Nephron (organoid): ENCODE data around the gene RNF144B.

Experiments used
- H3K27ac Mint-ChIP-seq, 3 experiments: 2 replicates each; pipeline ENCODE4 v1.8.0; 2020; ENCODE audit warnings: mixed read lengths in 3 of 3, mild to moderate bottlenecking in 2 of 3, moderate library complexity in 1 of 3
- H3K27me3 Mint-ChIP-seq: 2 replicates; pipeline ENCODE4 v1.8.0; 2021; ENCODE audit warnings: low read depth, mild to moderate bottlenecking, moderate library complexity, mixed read lengths
- H3K36me3 Mint-ChIP-seq: 2 replicates; pipeline ENCODE4 v1.8.0; 2020; ENCODE audit warnings: low read depth, mixed read lengths
- H3K4me1 Mint-ChIP-seq: 2 replicates; pipeline ENCODE4 v1.8.0; 2020; ENCODE audit warnings: mixed read lengths
- H3K4me3 Mint-ChIP-seq, 3 experiments: 2 replicates each; pipeline ENCODE4 v1.8.0; 2020; ENCODE audit warnings: mild to moderate bottlenecking in 3 of 3, mixed read lengths in 3 of 3, moderate library complexity in 2 of 3
- H3K9me3 Mint-ChIP-seq: 2 replicates; pipeline ENCODE4 v1.8.0; 2020; ENCODE audit warnings: mixed read lengths
- TF ChIP-seq, protein P1 (sequence below), 3 experiments: fragments of 200-600 bp; sonication (generic); IDR thresholded peaks; one replicate each; pipeline ENCODE4 v1.5.0; 2021; ENCODE audit warnings: antibody characterized with exemption in 3 of 3; ENCODE audit not compliant: unreplicated experiment in 3 of 3

The RNF144B gene

GRCh38 chr6:18467741-18468502, 80.8 kb downstream of the RNF144B start:
- H3K36me3 Mint-ChIP-seq, result peaks cover 5% of the 10 kb centered on the region
- no peak overlapping the region for H3K4me3 Mint-ChIP-seq
- TF ChIP-seq, protein P1, sequence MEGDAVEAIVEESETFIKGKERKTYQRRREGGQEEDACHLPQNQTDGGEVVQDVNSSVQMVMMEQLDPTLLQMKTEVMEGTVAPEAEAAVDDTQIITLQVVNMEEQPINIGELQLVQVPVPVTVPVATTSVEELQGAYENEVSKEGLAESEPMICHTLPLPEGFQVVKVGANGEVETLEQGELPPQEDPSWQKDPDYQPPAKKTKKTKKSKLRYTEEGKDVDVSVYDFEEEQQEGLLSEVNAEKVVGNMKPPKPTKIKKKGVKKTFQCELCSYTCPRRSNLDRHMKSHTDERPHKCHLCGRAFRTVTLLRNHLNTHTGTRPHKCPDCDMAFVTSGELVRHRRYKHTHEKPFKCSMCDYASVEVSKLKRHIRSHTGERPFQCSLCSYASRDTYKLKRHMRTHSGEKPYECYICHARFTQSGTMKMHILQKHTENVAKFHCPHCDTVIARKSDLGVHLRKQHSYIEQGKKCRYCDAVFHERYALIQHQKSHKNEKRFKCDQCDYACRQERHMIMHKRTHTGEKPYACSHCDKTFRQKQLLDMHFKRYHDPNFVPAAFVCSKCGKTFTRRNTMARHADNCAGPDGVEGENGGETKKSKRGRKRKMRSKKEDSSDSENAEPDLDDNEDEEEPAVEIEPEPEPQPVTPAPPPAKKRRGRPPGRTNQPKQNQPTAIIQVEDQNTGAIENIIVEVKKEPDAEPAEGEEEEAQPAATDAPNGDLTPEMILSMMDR (IDR thresholded peaks at IDR 0.05; ENCODE audit: unreplicated experiment in 3 of 3), result no peak
- peak overlapping the region in 1 of 3 experiments; percentile 8 for H3K27ac Mint-ChIP-seq
- peaks cover 5% of the 10 kb centered on the region for H3K4me1 Mint-ChIP-seq
- H3K9me3 Mint-ChIP-seq, result no peaks in the 10 kb centered on the region
- no peaks in the 10 kb centered on the region for H3K27me3 Mint-ChIP-seq

GRCh38 chr6:18468503-18468843, 81.3 kb downstream of the RNF144B start:
- Mint-ChIP-seq H3K27ac (peak overlapping the region in 1 of 3 experiments; percentile 46), H3K27me3 (peaks cover 2% of the 10 kb centered on the region), H3K36me3 (peaks cover 4% of the 10 kb centered on the region), H3K4me3 (no peak overlapping the region), H3K9me3 (no peaks in the 10 kb centered on the region), H3K4me1 (peaks cover 3% of the 10 kb centered on the region)
- TF ChIP-seq, protein P1 (IDR thresholded peaks at IDR 0.05; ENCODE audit: unreplicated experiment in 3 of 3), result no peak

GRCh38 chr6:18469536-18469935, 82.4 kb downstream of the RNF144B start:
- no peaks in the 10 kb centered on the region for H3K4me1 Mint-ChIP-seq
- TF ChIP-seq, protein P1 (IDR thresholded peaks at IDR 0.05; ENCODE audit: unreplicated experiment in 3 of 3), result no peak
- peak overlapping the region in 1 of 3 experiments; percentile 82 for H3K27ac Mint-ChIP-seq
- H3K4me3 Mint-ChIP-seq, result no peak overlapping the region
- no peaks in the 10 kb centered on the region for H3K9me3 Mint-ChIP-seq
- H3K27me3 Mint-ChIP-seq, result peaks cover 4% of the 10 kb centered on the region
- H3K36me3 Mint-ChIP-seq, result no peaks in the 10 kb centered on the region

DNA sequence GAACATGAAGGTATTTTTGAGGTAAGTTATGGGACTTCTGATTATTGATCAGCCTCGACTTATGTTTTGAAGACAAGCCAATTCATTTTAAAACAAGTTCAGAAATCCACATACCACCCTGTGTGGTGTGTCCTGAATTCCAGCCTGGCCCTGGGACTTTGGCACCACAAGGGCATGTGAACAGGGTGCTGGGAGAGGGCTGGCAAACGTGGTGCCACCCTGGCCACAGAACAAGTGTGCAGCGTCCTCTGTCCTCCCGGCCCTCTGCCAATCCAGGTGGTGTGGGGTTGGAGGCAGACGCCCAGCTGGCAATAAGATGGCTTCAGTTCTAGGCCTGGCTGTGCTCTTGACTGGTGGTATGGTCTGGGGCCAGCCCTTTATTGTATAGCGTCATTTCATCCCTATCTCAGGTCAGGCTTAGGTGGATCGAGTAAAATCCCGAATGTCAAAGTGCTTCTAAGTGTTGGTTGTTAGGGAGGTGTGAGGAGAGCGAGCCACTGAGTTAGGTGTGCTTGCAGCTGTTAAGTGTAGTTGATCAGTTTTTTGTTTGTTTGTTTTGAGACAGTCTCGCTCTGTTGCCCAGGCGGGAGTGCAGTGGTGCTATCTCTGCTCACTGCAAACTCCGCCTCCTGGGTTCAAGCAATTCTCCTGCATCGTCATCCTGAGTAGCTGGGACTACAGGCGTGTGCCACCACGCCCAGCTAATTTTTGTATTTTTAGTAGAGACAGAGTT, 84.2 kb downstream of the RNF144B start:
- peaks cover 4% of the 10 kb centered on the region for H3K27me3 Mint-ChIP-seq
- H3K9me3 Mint-ChIP-seq, result no peaks in the 10 kb centered on the region
- no peaks in the 10 kb centered on the region for H3K36me3 Mint-ChIP-seq
- H3K4me3 Mint-ChIP-seq, result no peak overlapping the region
- H3K27ac Mint-ChIP-seq, result no peak overlapping the region
- TF ChIP-seq, protein P1 (IDR thresholded peaks at IDR 0.05; ENCODE audit: unreplicated experiment in 3 of 3), result no peak
- no peaks in the 10 kb centered on the region for H3K4me1 Mint-ChIP-seq

DNA sequence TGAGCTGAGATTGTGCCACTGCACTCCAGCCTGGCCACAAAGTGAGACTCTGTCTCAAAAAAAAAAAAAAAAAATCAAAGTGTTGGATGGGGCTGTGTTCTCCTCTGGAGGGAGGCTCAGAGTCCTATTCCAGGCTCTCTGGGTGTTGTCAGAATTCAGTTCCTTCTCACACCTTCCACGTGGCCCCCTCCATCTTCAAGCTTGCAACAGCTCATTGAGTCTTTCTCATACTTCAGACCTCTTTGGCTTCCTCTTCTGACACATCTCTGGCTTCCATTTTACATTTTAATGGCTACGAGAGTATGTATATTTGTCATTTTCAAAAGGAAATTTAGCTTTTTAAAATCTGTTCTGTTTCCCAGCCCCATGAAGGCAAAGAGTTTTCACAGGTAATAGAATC, 85.8 kb downstream of the RNF144B start:
- Mint-ChIP-seq H3K27me3 (peaks cover 4% of the 10 kb centered on the region), H3K9me3 (no peaks in the 10 kb centered on the region), H3K4me3 (no peak overlapping the region), H3K4me1 (peaks cover 9% of the 10 kb centered on the region), H3K36me3 (no peaks in the 10 kb centered on the region), H3K27ac (no peak overlapping the region)
- TF ChIP-seq, protein P1 (IDR thresholded peaks at IDR 0.05; ENCODE audit: unreplicated experiment in 3 of 3), result no peak
